Endothelial cell of umbilical vein (primary cell): ENCODE data around the gene MAP4K3. TPM values are rescaled to one million over a fixed set of nuclear protein-coding genes. Genes with fewer than 3 reads are reported as not detected.

Experiments used
- BruUV-seq: library from RNA; stranded (reverse); fragments of 400-500 nt; replicated peaks from 2 replicates; lab custom pipeline; 2021; lab: Mats Ljungman, UMichigan
- CTCF ChIA-PET: fragments of 300-600, 350-600 bp; sonication (Branson Sonifier 250); formaldehyde crosslinking; loops from one replicate; lab custom pipeline; 2021; ENCODE audit warnings: antibody characterized with exemption, inconsistent platforms; lab: Charles Lee
- POLR2A ChIA-PET: fragments of 300-600, 350-600 bp; sonication (Branson Sonifier 250); formaldehyde crosslinking; loops from one replicate; lab custom pipeline; 2021; ENCODE audit warnings: antibody characterized with exemption, inconsistent platforms; lab: Charles Lee
- DNase-seq: peaks from one replicate; pipeline ENCODE4 v3.0.0-alpha.2; 2011; ENCODE audit warnings: low read depth, low spot score
- FAIRE-seq: peaks from 2 replicates; lab custom pipeline; 2011; peaks lifted over from hg19 to GRCh38; lab: Jason Lieb, UNC
- H2AFZ ChIP-seq: 2 replicates; pipeline ENCODE4 v1.6.0; 2012; ENCODE audit warnings: low read depth, low read length, control low read depth, inconsistent platforms
- H3K27ac ChIP-seq: 2 replicates; pipeline ENCODE4 v1.5.1; 2011; ENCODE audit warnings: low read depth, mild to moderate bottlenecking, control low read depth, low read length, moderate library complexity; ENCODE audit not compliant: insufficient read depth
- H3K27me3 ChIP-seq, 2 experiments: 2 replicates each; pipeline versions ENCODE4 v1.6.0 to v1.6.1; 2011; ENCODE audit warnings: low read length in 2 of 2, mixed read lengths in 1 of 2; ENCODE audit not compliant: control insufficient read depth in 2 of 2, insufficient read depth in 2 of 2
- H3K36me3 ChIP-seq, 2 experiments: 2 replicates in 1 of 2; 3 replicates in 1 of 2; pipeline ENCODE4 v1.5.1; 2011; ENCODE audit warnings: low read length in 2 of 2, mild to moderate bottlenecking in 1 of 2, moderate library complexity in 1 of 2; ENCODE audit not compliant: control insufficient read depth in 2 of 2, insufficient read depth in 2 of 2; ENCODE audit errors: extremely low read depth in 1 of 2
- H3K4me1 ChIP-seq: 3 replicates; pipeline ENCODE4 v1.5.1; 2011; ENCODE audit warnings: mild to moderate bottlenecking, low read length; ENCODE audit not compliant: control insufficient read depth, insufficient read depth; ENCODE audit errors: extremely low read depth
- H3K4me2 ChIP-seq: 2 replicates; pipeline ENCODE4 v1.6.1; 2011; ENCODE audit warnings: low read length, control low read depth, mixed read lengths; ENCODE audit not compliant: insufficient read depth
- H3K4me3 ChIP-seq, 3 experiments: fragments of 200-600 bp in 1 of 3; sonication (generic), shearing (Covaris generic) in 1 of 3; replicated peaks in 1 of 3; 2 replicates each; pipeline ENCODE4 v1.5.1; 2011 to 2016; ENCODE audit warnings: control low read depth in 3 of 3, low read length in 3 of 3, mild to moderate bottlenecking in 2 of 3, inconsistent platforms in 1 of 3, low read depth in 1 of 3, moderate library complexity in 1 of 3; ENCODE audit not compliant: insufficient read depth in 1 of 3
- H3K79me2 ChIP-seq: 2 replicates; pipeline ENCODE4 v1.6.0; 2012; ENCODE audit warnings: low read length, inconsistent platforms; ENCODE audit not compliant: control insufficient read depth, insufficient read depth
- H3K9ac ChIP-seq: replicated peaks from 2 replicates; pipeline ENCODE3; 2011; ENCODE audit warnings: low read length, control low read depth; ENCODE audit not compliant: insufficient read depth; ENCODE audit errors: extremely low read depth
- H3K9me1 ChIP-seq: replicated peaks from 3 replicates; pipeline ENCODE4 v1.6.0; 2011; ENCODE audit warnings: mild to moderate bottlenecking, low read length; ENCODE audit not compliant: control insufficient read depth, insufficient read depth; ENCODE audit errors: extremely low read depth
- H3K9me3 ChIP-seq: replicated peaks from 2 replicates; pipeline ENCODE4 v1.5.1; 2012; ENCODE audit warnings: low read length, inconsistent platforms; ENCODE audit not compliant: control insufficient read depth, insufficient read depth
- H4K20me1 ChIP-seq: replicated peaks from 2 replicates; pipeline ENCODE3; 2011; ENCODE audit warnings: mild to moderate bottlenecking, low read length; ENCODE audit not compliant: control insufficient read depth, insufficient read depth; ENCODE audit errors: extremely low read depth
- CTCF ChIP-seq, 2 donors: IDR thresholded peaks; 1 replicate in 1 of 2; 2 replicates in 1 of 2; pipeline ENCODE4 v1.5.1; 2011; ENCODE audit warnings: low read length in 2 of 2, mild to moderate bottlenecking in 2 of 2, moderate library complexity in 2 of 2, control low read depth in 1 of 2, inconsistent platforms in 1 of 2, low read depth in 1 of 2; ENCODE audit not compliant: insufficient read depth in 1 of 2; ENCODE audit errors: extremely low read depth in 1 of 2
- EZH2 ChIP-seq: IDR thresholded peaks from 2 replicates; pipeline ENCODE4 v1.6.1; 2012; ENCODE audit warnings: borderline replicate concordance, low read depth, mild to moderate bottlenecking, moderate library complexity, low read length, inconsistent platforms; ENCODE audit not compliant: severe bottlenecking
- FOS ChIP-seq: IDR thresholded peaks from 2 replicates; pipeline ENCODE4 v1.6.1; 2011; ENCODE audit warnings: mild to moderate bottlenecking, low read length, moderate library complexity, borderline replicate concordance; ENCODE audit not compliant: insufficient read depth
- GATA2 ChIP-seq: IDR thresholded peaks from 2 replicates; pipeline ENCODE4 v1.7.0; 2011; ENCODE audit warnings: low read depth, mild to moderate bottlenecking, moderate library complexity, mixed read lengths, low read length; ENCODE audit not compliant: insufficient read length, insufficient read depth
- JUN ChIP-seq: IDR thresholded peaks from 2 replicates; pipeline ENCODE4 v1.6.1; 2011; ENCODE audit warnings: borderline replicate concordance, low read depth; ENCODE audit not compliant: insufficient read length, insufficient read depth
- MAX ChIP-seq: IDR thresholded peaks from 2 replicates; pipeline ENCODE4 v1.6.1; 2011; ENCODE audit not compliant: insufficient read depth, insufficient read length
- MYC ChIP-seq: IDR thresholded peaks from one replicate; pipeline ENCODE4 v1.6.1; 2011; ENCODE audit warnings: mild to moderate bottlenecking, low read depth, low read length
- POLR2A ChIP-seq: IDR thresholded peaks from 2 replicates; pipeline ENCODE4 v1.6.1; 2012; ENCODE audit warnings: low read depth, mild to moderate bottlenecking, control low read depth, low read length
- POLR2AphosphoS5 ChIP-seq: IDR thresholded peaks from 2 replicates; pipeline ENCODE4 v1.6.1; 2012; ENCODE audit warnings: low read depth, mild to moderate bottlenecking, control low read depth, low read length, moderate library complexity; ENCODE audit not compliant: insufficient read depth
- dilution Hi-C: fragments of 300-500 bp; cut with MboI; formaldehyde crosslinking; loops from one replicate; pipeline ENCODE4 v1.15.0; 2019; ENCODE audit warnings: low sequenced_read_pairs; ENCODE audit not compliant: extremely low pct_ligation_motif_present
- intact Hi-C: fragments of 100-400 bp; cut with micrococcal nuclease; formaldehyde crosslinking; loops from one replicate; pipeline ENCODE4 v1.10.0; 2022
- polyA plus RNA-seq, 4 experiments: library from polyadenylated mRNA; depleted of rRNA in 3 of 4; stranded (reverse) in 3 of 4; unstranded in 1 of 4; fragments of >200 nt; gene quantifications; 2 replicates each; pipeline versions ENCODE4 v1.2.1 to v1.2.3, GENCODE V29; 2011 to 2012; ENCODE audit warnings: missing spikeins in 1 of 4
- total RNA-seq: library from RNA; stranded (reverse); gene quantifications from 2 replicates; pipeline ENCODE4 v1.2.3, GENCODE V29; 2021

MAP4K3 gene
- total and polyA plus RNA-seq, 2 donors (not counting 3 experiments of a cell fraction or from before 2014, with no cell fraction given): 8.0 to 45.9 TPM

- no peaks in the 10 kb centered on the region for H3K9me1 ChIP-seq
- POLR2A ChIA-PET: no interaction called here
- no peak for DNase-seq
Measured at GRCh38 chr2:39232141-39232540, 204.9 kb downstream of the MAP4K3 start.

More at GRCh38 chr2:39232141-39232540, 204.9 kb downstream of the MAP4K3 start:
- no peak overlapping the region for H3K4me2 ChIP-seq
- no peaks in the 10 kb centered on the region for H3K9me3 ChIP-seq
- no peaks in the 10 kb centered on the region for H3K36me3 ChIP-seq
- CTCF ChIA-PET: interaction anchor here (0.8 to 7.2 kb wide), 6 partner anchors 9 to 498 kb away, joined by 3 to 449 read pairs (median 4); no protein-coding TSS in a partner anchor
- intact Hi-C loops (no loop called here), dilution Hi-C loops (loop anchor here (25.0 kb wide), 1 partner anchor 170 kb away; no protein-coding TSS in a partner anchor)
- no TSS peak for BruUV-seq
- no peak overlapping the region for H3K9ac ChIP-seq
- no peaks in the 10 kb centered on the region for H4K20me1 ChIP-seq
- TF ChIP-seq GATA2 (no peak), POLR2A (no peak), MYC (no peak), JUN (no peak), CTCF (IDR thresholded peaks at IDR 0.05; ENCODE audit: extremely low read depth in 1 of 2, insufficient read depth in 1 of 2, low read depth in 1 of 2, low read length in 2 of 2) (no peak), MAX (no peak), FOS (no peak), EZH2 (no peak), POLR2AphosphoS5 (no peak)
- H3K79me2 ChIP-seq: no peaks in the 10 kb centered on the region
- no peak overlapping the region for H3K27ac ChIP-seq
- FAIRE-seq: no peak
- no peak overlapping the region for H3K4me3 ChIP-seq
- H3K4me1 ChIP-seq: peaks cover 14% of the 10 kb centered on the region
- H2AFZ ChIP-seq: no peak overlapping the region
- H3K27me3 ChIP-seq: no peaks in the 10 kb centered on the region
